GM12878 (cell line): ENCODE data around the gene GPC5. TPM values are rescaled to one million over a fixed set of nuclear protein-coding genes. Genes with fewer than 3 reads are reported as not detected.

Experiments
- ATAC-seq: fragments of 200-7000 bp; cut with Tn5 transposase; 3 replicates; pipeline ENCODE4 v1.9.1; 2020; ENCODE audit warnings: mild to moderate bottlenecking, moderate library complexity
- BruUV-seq: library from RNA; stranded (reverse); fragments of 400-500 nt; replicated peaks from 2 replicates; lab custom pipeline; 2021; lab: Mats Ljungman, UMichigan
- CTCF ChIA-PET: fragments of 300-600 bp; sonication (Branson Sonifier 250); formaldehyde crosslinking; extraction: SDS; loops from one replicate; lab custom pipeline; 2021; ENCODE audit warnings: inconsistent platforms; lab: Yijun Ruan, JAX
- POLR2A ChIA-PET: fragments of 350-600 bp; formaldehyde crosslinking; extraction: SDS; loops from one replicate; lab custom pipeline; 2021; ENCODE audit warnings: inconsistent platforms; lab: Charles Lee
- RAD21 ChIA-PET: fragments of 300-600 bp; sonication (Branson Sonifier 250); formaldehyde crosslinking; loops from one replicate; lab custom pipeline; 2023; ENCODE audit warnings: antibody characterized with exemption; ENCODE audit not compliant: unreplicated experiment; lab: Charles Lee
- SMC1A ChIA-PET: fragments of 300-600 bp; sonication (Branson Sonifier 250); formaldehyde crosslinking; loops from one replicate; lab custom pipeline; 2023; ENCODE audit not compliant: unreplicated experiment, uncharacterized antibody; lab: Charles Lee
- DNase-seq: peaks from one replicate; pipeline ENCODE4 v3.0.0-alpha.2; 2011; ENCODE audit warnings: low read depth, low spot score
- FAIRE-seq: peaks from 3 replicates; lab custom pipeline; 2011; peaks lifted over from hg19 to GRCh38; lab: Jason Lieb, UNC
- H2AFZ ChIP-seq: 2 replicates; pipeline ENCODE4 v1.6.0; 2011; ENCODE audit warnings: low read depth, low read length, control low read depth; ENCODE audit not compliant: control insufficient read depth
- H3K27ac ChIP-seq: 2 replicates; pipeline ENCODE4 v1.5.1; 2011; ENCODE audit warnings: control low read depth; ENCODE audit not compliant: control insufficient read depth, insufficient read depth
- H3K27me3 ChIP-seq, 2 experiments: replicated peaks in 1 of 2; 2 replicates each; pipeline versions ENCODE4 v1.6.0 to v1.6.1; 2011; ENCODE audit warnings: low read length in 1 of 2; ENCODE audit not compliant: control insufficient read depth in 2 of 2, insufficient read depth in 2 of 2
- H3K36me3 ChIP-seq, 2 experiments: 2 replicates each; pipeline ENCODE4 v1.5.1; 2011; ENCODE audit warnings: low read length in 1 of 2; ENCODE audit not compliant: control insufficient read depth in 2 of 2, insufficient read depth in 2 of 2
- H3K4me1 ChIP-seq: 2 replicates; pipeline ENCODE4 v1.6.1; 2011; ENCODE audit warnings: mild to moderate bottlenecking, low read length, moderate library complexity, mixed read lengths; ENCODE audit not compliant: control insufficient read depth, insufficient read depth
- H3K4me2 ChIP-seq: 2 replicates; pipeline ENCODE4 v1.6.0; 2011; ENCODE audit warnings: control low read depth; ENCODE audit not compliant: control insufficient read depth, insufficient read depth
- H3K4me3 ChIP-seq: fragments of 200-600 bp; sonication (generic); 2 replicates; pipeline ENCODE4 v1.5.1; 2016
- H3K79me2 ChIP-seq: 2 replicates; pipeline ENCODE4 v1.6.0; 2011; ENCODE audit warnings: low read length; ENCODE audit not compliant: control insufficient read depth, insufficient read depth
- H3K9ac ChIP-seq: 2 replicates; pipeline ENCODE4 v1.8.0; 2011; ENCODE audit warnings: low read length, control low read depth, mixed read lengths; ENCODE audit not compliant: control insufficient read depth, insufficient read depth
- H3K9me3 ChIP-seq: replicated peaks from 3 replicates; pipeline ENCODE4 v1.5.1; 2011; ENCODE audit warnings: mild to moderate bottlenecking, low read length; ENCODE audit not compliant: control insufficient read depth, insufficient read depth
- H4K20me1 ChIP-seq: 2 replicates; pipeline ENCODE4 v1.6.0; 2011; ENCODE audit not compliant: control insufficient read depth, insufficient read depth
- ATF7 ChIP-seq: fragments of 450-650 bp; IDR thresholded peaks from 2 replicates; pipeline ENCODE4 v1.6.1; 2016; ENCODE audit warnings: low read depth, mild to moderate bottlenecking
- CHD1 ChIP-seq: IDR thresholded peaks from 2 replicates; pipeline ENCODE4 v1.6.1; 2012; ENCODE audit warnings: low read depth, low read length, improper control_type of control experiment
- CREB1 ChIP-seq: IDR thresholded peaks from 2 replicates; pipeline ENCODE4 v1.6.1; 2012; ENCODE audit warnings: low read depth, mild to moderate bottlenecking, inconsistent platforms
- CREM ChIP-seq: IDR thresholded peaks from 2 replicates; pipeline ENCODE4 v1.6.1; 2014; ENCODE audit warnings: antibody characterized with exemption, low read depth
- FOXK2 ChIP-seq: fragments of 450-650 bp; IDR thresholded peaks from 2 replicates; pipeline ENCODE4 v1.6.1; 2017; ENCODE audit warnings: mild to moderate bottlenecking, moderate library complexity
- HCFC1 ChIP-seq: fragments of 150-350 bp; IDR thresholded peaks from 2 replicates; pipeline ENCODE4 v1.6.1; 2014; ENCODE audit warnings: low read length
- NR2C1 ChIP-seq: fragments of 450-650 bp; IDR thresholded peaks from 2 replicates; pipeline ENCODE4 v1.6.1; 2017; ENCODE audit warnings: antibody characterized with exemption, mild to moderate bottlenecking, moderate library complexity
- PAX5 ChIP-seq: IDR thresholded peaks from 2 replicates; pipeline ENCODE4 v1.6.1; 2011; ENCODE audit warnings: low read depth, low read length, borderline replicate concordance
- POLR2AphosphoS5 ChIP-seq: IDR thresholded peaks from 2 replicates; pipeline ENCODE4 v1.6.1; 2011; ENCODE audit warnings: mild to moderate bottlenecking, low read length, inconsistent platforms
- RELA ChIP-seq: fragments of 450-650 bp; IDR thresholded peaks from 2 replicates; pipeline ENCODE4 v1.8.0; 2014; ENCODE audit warnings: borderline replicate concordance; ENCODE audit not compliant: partially characterized antibody
- TARDBP ChIP-seq: IDR thresholded peaks from 2 replicates; pipeline ENCODE4 v1.6.1; 2016; ENCODE audit warnings: borderline replicate concordance
- TBL1XR1 ChIP-seq: IDR thresholded peaks from 2 replicates; pipeline ENCODE4 v1.6.1; 2012; ENCODE audit warnings: low read depth, low read length, improper control_type of control experiment
- TCF7 ChIP-seq: IDR thresholded peaks from 2 replicates; pipeline ENCODE4 v1.6.1; 2014; ENCODE audit warnings: antibody characterized with exemption, borderline replicate concordance
- ZZZ3 ChIP-seq: IDR thresholded peaks from 2 replicates; pipeline ENCODE4 v1.6.1; 2011; ENCODE audit warnings: low read depth; ENCODE audit not compliant: control insufficient read depth, insufficient read length
- WGBS: methylation state at CpG from one replicate; pipeline ENCODE4 v1.1.6; 2016; ENCODE audit warnings: low lambda C conversion rate; ENCODE audit not compliant: insufficient replicate concordance, insufficient coverage; ENCODE audit errors: missing lambda C conversion rate; 5-methylcytosine and 5-hydroxymethylcytosine counted together
- in situ Hi-C: fragments of 300-500 bp; cut with MboI; formaldehyde crosslinking; loops from 9 replicates; pipeline ENCODE4 v1.14.3; 2018; ENCODE audit warnings: mixed read lengths
- intact Hi-C: fragments of 100-400 bp; cut with micrococcal nuclease; formaldehyde crosslinking; loops from one replicate; pipeline ENCODE4 v1.14.2; 2022; ENCODE audit not compliant: unreplicated experiment
- polyA plus RNA-seq, 11 experiments: library from polyadenylated mRNA; depleted of rRNA in 4 of 11; unstranded in 6 of 11; stranded (reverse) in 5 of 11; fragments of >200 nt; fragmentation: Nextera tagmentation in 4 of 11; fragmentation: Illumina TruSeq in 1 of 11; extraction: Ambion mirVana in 4 of 11; extraction: Trizol in 1 of 11; gene quantifications; 1 replicate in 1 of 11; 2 replicates in 10 of 11; pipeline versions ENCODE4 v1.2.1 to v1.2.3, GENCODE V29; 2011 to 2016; ENCODE audit warnings: inconsistent platforms in 2 of 11, missing spikeins in 2 of 11, low read depth in 1 of 11
- total RNA-seq, 4 experiments: library from RNA; depleted of rRNA in 3 of 4; stranded (reverse); fragments of >200 nt in 3 of 4; fragmentation: Illumina TruSeq in 1 of 4; extraction: Trizol in 1 of 4; gene quantifications; 2 replicates each; pipeline versions ENCODE4 v1.2.1 to v1.2.3, GENCODE V29; 2013 to 2021
- TF ChIP-seq, protein P1 (sequence below): fragments of 450-650 bp; IDR thresholded peaks from 2 replicates; pipeline ENCODE4 v1.6.1; 2017; ENCODE audit warnings: antibody characterized with exemption, mild to moderate bottlenecking, moderate library complexity

GPC5 gene
- total and polyA plus RNA-seq, 10 of the 15 experiments (the other 5 are each of a cell fraction or from before 2014, with no cell fraction given), result 0.05 to 0.87 (median 0.44) TPM; not detected in 1

DNA sequence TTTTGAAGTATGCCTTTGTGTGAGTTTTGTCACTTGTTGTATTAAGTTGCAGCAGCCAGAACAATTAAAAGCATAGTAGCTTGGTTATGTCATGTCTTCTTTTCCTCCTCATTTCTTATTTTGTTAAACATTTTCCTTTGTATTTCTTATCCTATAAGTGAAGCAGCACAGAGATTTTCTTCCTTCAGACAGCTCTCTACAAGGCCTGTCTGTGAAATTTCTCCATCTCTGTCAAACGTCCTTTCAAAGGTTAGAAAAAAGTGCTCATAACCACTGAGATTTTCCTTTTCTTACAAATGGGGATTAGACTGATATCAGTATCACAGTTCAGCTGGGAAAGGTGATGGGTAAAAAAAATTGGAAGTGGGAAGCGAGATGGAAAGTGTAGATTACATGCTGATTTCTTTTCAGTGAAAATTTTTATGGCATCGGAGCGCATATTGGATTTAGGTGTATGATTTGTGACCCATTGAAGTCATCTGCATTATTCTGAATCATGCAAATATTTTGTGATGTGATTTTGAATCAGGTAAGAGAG, 71.7 kb downstream of the GPC5 start (continued):
- TF ChIP-seq, protein P1, sequence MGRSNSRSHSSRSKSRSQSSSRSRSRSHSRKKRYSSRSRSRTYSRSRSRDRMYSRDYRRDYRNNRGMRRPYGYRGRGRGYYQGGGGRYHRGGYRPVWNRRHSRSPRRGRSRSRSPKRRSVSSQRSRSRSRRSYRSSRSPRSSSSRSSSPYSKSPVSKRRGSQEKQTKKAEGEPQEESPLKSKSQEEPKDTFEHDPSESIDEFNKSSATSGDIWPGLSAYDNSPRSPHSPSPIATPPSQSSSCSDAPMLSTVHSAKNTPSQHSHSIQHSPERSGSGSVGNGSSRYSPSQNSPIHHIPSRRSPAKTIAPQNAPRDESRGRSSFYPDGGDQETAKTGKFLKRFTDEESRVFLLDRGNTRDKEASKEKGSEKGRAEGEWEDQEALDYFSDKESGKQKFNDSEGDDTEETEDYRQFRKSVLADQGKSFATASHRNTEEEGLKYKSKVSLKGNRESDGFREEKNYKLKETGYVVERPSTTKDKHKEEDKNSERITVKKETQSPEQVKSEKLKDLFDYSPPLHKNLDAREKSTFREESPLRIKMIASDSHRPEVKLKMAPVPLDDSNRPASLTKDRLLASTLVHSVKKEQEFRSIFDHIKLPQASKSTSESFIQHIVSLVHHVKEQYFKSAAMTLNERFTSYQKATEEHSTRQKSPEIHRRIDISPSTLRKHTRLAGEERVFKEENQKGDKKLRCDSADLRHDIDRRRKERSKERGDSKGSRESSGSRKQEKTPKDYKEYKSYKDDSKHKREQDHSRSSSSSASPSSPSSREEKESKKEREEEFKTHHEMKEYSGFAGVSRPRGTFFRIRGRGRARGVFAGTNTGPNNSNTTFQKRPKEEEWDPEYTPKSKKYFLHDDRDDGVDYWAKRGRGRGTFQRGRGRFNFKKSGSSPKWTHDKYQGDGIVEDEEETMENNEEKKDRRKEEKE, result no peak

- ChIA-PET SMC1A (interaction anchor here (0.9 kb wide), 1 partner anchor 189 kb away, joined by 4 read pairs; no protein-coding TSS in a partner anchor), RAD21 (no interaction called here), POLR2A (no interaction called here), CTCF (no interaction called here)
- no peak overlapping the region for H3K4me2 ChIP-seq
- WGBS, result 14% methylated on average over 3 of the region's 3 CpGs
- no peaks in the 10 kb centered on the region for H4K20me1 ChIP-seq
- no peak overlapping the region for H3K4me3 ChIP-seq
- H2AFZ ChIP-seq, result no peak overlapping the region
- no peaks in the 10 kb centered on the region for H3K9me3 ChIP-seq
- no peaks in the 10 kb centered on the region for H3K79me2 ChIP-seq
- no peak for TF ChIP-seq TARDBP
- TF ChIP-seq TBL1XR1, result no peak
- TF ChIP-seq CHD1, result no peak
- no peak for TF ChIP-seq RELA
- TF ChIP-seq PAX5, result no peak
- TF ChIP-seq CREM, result no peak
- TF ChIP-seq CREB1, result no peak
- TF ChIP-seq HCFC1, result no peak
- no peak for TF ChIP-seq ATF7
- no peak for TF ChIP-seq FOXK2
- TF ChIP-seq ZZZ3, result no peak
- no peak for TF ChIP-seq POLR2AphosphoS5
- no peak for TF ChIP-seq NR2C1
- TF ChIP-seq TCF7, result no peak
- no peak for ATAC-seq
- no peaks in the 10 kb centered on the region for H3K36me3 ChIP-seq
- intact Hi-C loops, result no loop called here
- H3K27ac ChIP-seq, result no peak overlapping the region
- no peak for FAIRE-seq
- H3K27me3 ChIP-seq, result no peaks in the 10 kb centered on the region
- no TSS peak for BruUV-seq
- no peak for DNase-seq
- in situ Hi-C loops, result no loop called here
- H3K9ac ChIP-seq, result no peak overlapping the region
- H3K4me1 ChIP-seq, result no peaks in the 10 kb centered on the region
These were observed 72.3 kb downstream of the GPC5 start for GRCh38 chr13:91470681-91471080.
